NB4 (cell line): ENCODE data around the gene BMPR1B.

ENCODE experiments used
- DNase-seq: peaks from one replicate; pipeline ENCODE4 v3.0.0; 2010; ENCODE audit warnings: low read depth
- H3K4me3 ChIP-seq: one replicate; pipeline ENCODE4 v1.5.1; 2011; ENCODE audit warnings: mild to moderate bottlenecking, low read depth, low read length, moderate library complexity
- CTCF ChIP-seq: IDR thresholded peaks from one replicate; pipeline ENCODE4 v1.5.1; 2012; ENCODE audit warnings: low read depth, low read length
- MAX ChIP-seq: IDR thresholded peaks from 2 replicates; pipeline ENCODE4 v1.6.1; 2011; ENCODE audit warnings: low read depth, low read length
- MYC ChIP-seq: IDR thresholded peaks from 2 replicates; pipeline ENCODE4 v1.6.1; 2011; ENCODE audit warnings: low read depth, low read length
- POLR2A ChIP-seq: IDR thresholded peaks from 2 replicates; pipeline ENCODE4 v1.6.1; 2011; ENCODE audit warnings: mild to moderate bottlenecking; ENCODE audit not compliant: insufficient read length; ENCODE audit errors: extremely low read depth

Gene BMPR1B

GRCh38 chr4:94962484-94962883 lies 204.7 kb downstream of the BMPR1B start:
- H3K4me3 ChIP-seq, result no peak overlapping the region
- no peak for DNase-seq
- TF ChIP-seq MYC (no peak), MAX (no peak), CTCF (no peak), POLR2A (no peak)

- DNase-seq, result no peak
- TF ChIP-seq MYC, result no peak
- no peak for TF ChIP-seq CTCF
- no peak for TF ChIP-seq POLR2A
- H3K4me3 ChIP-seq, result no peak overlapping the region
Observed at GRCh38 chr4:94965852-94966251, 208.1 kb downstream of the BMPR1B start.

GRCh38 chr4:94968493-94968892 lies 210.7 kb downstream of the BMPR1B start:
- no peak for DNase-seq
- no peak overlapping the region for H3K4me3 ChIP-seq
- TF ChIP-seq POLR2A, result no peak
- no peak for TF ChIP-seq MYC
- TF ChIP-seq MAX, result no peak
- no peak for TF ChIP-seq CTCF

- no peak overlapping the region for H3K4me3 ChIP-seq
- DNase-seq, result no peak
- no peak for TF ChIP-seq MAX
- TF ChIP-seq MYC, result no peak
- no peak for TF ChIP-seq POLR2A
- TF ChIP-seq CTCF, result no peak
Observed at GRCh38 chr4:94970650-94971049, 212.9 kb downstream of the BMPR1B start.

GRCh38 chr4:94974773-94975172 lies 217.0 kb downstream of the BMPR1B start:
- TF ChIP-seq CTCF (no peak), MYC (no peak), POLR2A (no peak), MAX (no peak)
- no peak overlapping the region for H3K4me3 ChIP-seq
- no peak for DNase-seq

GRCh38 chr4:94976371-94977011 lies 218.7 kb downstream of the BMPR1B start:
- no peak for DNase-seq
- TF ChIP-seq CTCF, result no peak
- TF ChIP-seq MYC, result no peak
- TF ChIP-seq MAX, result no peak
- no peak for TF ChIP-seq POLR2A
- H3K4me3 ChIP-seq, result no peak overlapping the region
